GM12878 (cell line): ENCODE data around the gene BNIP5. TPM values are rescaled to one million over a fixed set of nuclear protein-coding genes. Genes with fewer than 3 reads are reported as not detected.

Experiments
- ATAC-seq: fragments of 200-7000 bp; cut with Tn5 transposase; 3 replicates; pipeline ENCODE4 v1.9.1; 2020; ENCODE audit warnings: mild to moderate bottlenecking, moderate library complexity
- BruUV-seq: library from RNA; stranded (reverse); fragments of 400-500 nt; replicated peaks from 2 replicates; lab custom pipeline; 2021; lab: Mats Ljungman, UMichigan
- CTCF ChIA-PET: fragments of 300-600 bp; sonication (Branson Sonifier 250); formaldehyde crosslinking; extraction: SDS; loops from one replicate; lab custom pipeline; 2021; ENCODE audit warnings: inconsistent platforms; lab: Yijun Ruan, JAX
- POLR2A ChIA-PET: fragments of 350-600 bp; formaldehyde crosslinking; extraction: SDS; loops from one replicate; lab custom pipeline; 2021; ENCODE audit warnings: inconsistent platforms; lab: Charles Lee
- RAD21 ChIA-PET: fragments of 300-600 bp; sonication (Branson Sonifier 250); formaldehyde crosslinking; loops from one replicate; lab custom pipeline; 2023; ENCODE audit warnings: antibody characterized with exemption; ENCODE audit not compliant: unreplicated experiment; lab: Charles Lee
- SMC1A ChIA-PET: fragments of 300-600 bp; sonication (Branson Sonifier 250); formaldehyde crosslinking; loops from one replicate; lab custom pipeline; 2023; ENCODE audit not compliant: unreplicated experiment, uncharacterized antibody; lab: Charles Lee
- DNase-seq: peaks from one replicate; pipeline ENCODE4 v3.0.0-alpha.2; 2011; ENCODE audit warnings: low read depth, low spot score
- FAIRE-seq: peaks from 3 replicates; lab custom pipeline; 2011; peaks lifted over from hg19 to GRCh38; lab: Jason Lieb, UNC
- H2AFZ ChIP-seq: 2 replicates; pipeline ENCODE4 v1.6.0; 2011; ENCODE audit warnings: low read depth, low read length, control low read depth; ENCODE audit not compliant: control insufficient read depth
- H3K27ac ChIP-seq: 2 replicates; pipeline ENCODE4 v1.5.1; 2011; ENCODE audit warnings: control low read depth; ENCODE audit not compliant: control insufficient read depth, insufficient read depth
- H3K27me3 ChIP-seq, 2 experiments: replicated peaks in 1 of 2; 2 replicates each; pipeline versions ENCODE4 v1.6.0 to v1.6.1; 2011; ENCODE audit warnings: low read length in 1 of 2; ENCODE audit not compliant: control insufficient read depth in 2 of 2, insufficient read depth in 2 of 2
- H3K36me3 ChIP-seq, 2 experiments: 2 replicates each; pipeline ENCODE4 v1.5.1; 2011; ENCODE audit warnings: low read length in 1 of 2; ENCODE audit not compliant: control insufficient read depth in 2 of 2, insufficient read depth in 2 of 2
- H3K4me1 ChIP-seq: 2 replicates; pipeline ENCODE4 v1.6.1; 2011; ENCODE audit warnings: mild to moderate bottlenecking, low read length, moderate library complexity, mixed read lengths; ENCODE audit not compliant: control insufficient read depth, insufficient read depth
- H3K4me2 ChIP-seq: 2 replicates; pipeline ENCODE4 v1.6.0; 2011; ENCODE audit warnings: control low read depth; ENCODE audit not compliant: control insufficient read depth, insufficient read depth
- H3K4me3 ChIP-seq: fragments of 200-600 bp; sonication (generic); 2 replicates; pipeline ENCODE4 v1.5.1; 2016
- H3K79me2 ChIP-seq: 2 replicates; pipeline ENCODE4 v1.6.0; 2011; ENCODE audit warnings: low read length; ENCODE audit not compliant: control insufficient read depth, insufficient read depth
- H3K9ac ChIP-seq: 2 replicates; pipeline ENCODE4 v1.8.0; 2011; ENCODE audit warnings: low read length, control low read depth, mixed read lengths; ENCODE audit not compliant: control insufficient read depth, insufficient read depth
- H3K9me3 ChIP-seq: replicated peaks from 3 replicates; pipeline ENCODE4 v1.5.1; 2011; ENCODE audit warnings: mild to moderate bottlenecking, low read length; ENCODE audit not compliant: control insufficient read depth, insufficient read depth
- H4K20me1 ChIP-seq: 2 replicates; pipeline ENCODE4 v1.6.0; 2011; ENCODE audit not compliant: control insufficient read depth, insufficient read depth
- NR2C2 ChIP-seq: IDR thresholded peaks from 2 replicates; pipeline ENCODE4 v1.6.1; 2011; ENCODE audit warnings: borderline replicate concordance, low read depth; ENCODE audit not compliant: control insufficient read depth, insufficient read length
- RAD51 ChIP-seq: fragments of 450-650 bp; IDR thresholded peaks from 2 replicates; pipeline ENCODE4 v1.6.1; 2016; ENCODE audit warnings: moderate library complexity, mild to moderate bottlenecking, inconsistent platforms
- STAT1 ChIP-seq: fragments of 450-650 bp; conservative IDR thresholded peaks from 2 replicates; pipeline ENCODE4 v1.6.1; 2014; ENCODE audit warnings: antibody characterized with exemption, mild to moderate bottlenecking
- ZNF217 ChIP-seq: fragments of 450-650 bp; IDR thresholded peaks from 2 replicates; pipeline ENCODE4 v1.6.1; 2017; ENCODE audit warnings: antibody characterized with exemption, mild to moderate bottlenecking
- WGBS: methylation state at CpG from one replicate; pipeline ENCODE4 v1.1.6; 2016; ENCODE audit warnings: low lambda C conversion rate; ENCODE audit not compliant: insufficient replicate concordance, insufficient coverage; ENCODE audit errors: missing lambda C conversion rate; 5-methylcytosine and 5-hydroxymethylcytosine counted together
- in situ Hi-C: fragments of 300-500 bp; cut with MboI; formaldehyde crosslinking; loops from 9 replicates; pipeline ENCODE4 v1.14.3; 2018; ENCODE audit warnings: mixed read lengths
- intact Hi-C: fragments of 100-400 bp; cut with micrococcal nuclease; formaldehyde crosslinking; loops from one replicate; pipeline ENCODE4 v1.14.2; 2022; ENCODE audit not compliant: unreplicated experiment
- polyA plus RNA-seq, 11 experiments: library from polyadenylated mRNA; depleted of rRNA in 4 of 11; unstranded in 6 of 11; stranded (reverse) in 5 of 11; fragments of >200 nt; fragmentation: Nextera tagmentation in 4 of 11; fragmentation: Illumina TruSeq in 1 of 11; extraction: Ambion mirVana in 4 of 11; extraction: Trizol in 1 of 11; gene quantifications; 1 replicate in 1 of 11; 2 replicates in 10 of 11; pipeline versions ENCODE4 v1.2.1 to v1.2.3, GENCODE V29; 2011 to 2016; ENCODE audit warnings: inconsistent platforms in 2 of 11, missing spikeins in 2 of 11, low read depth in 1 of 11
- total RNA-seq, 4 experiments: library from RNA; depleted of rRNA in 3 of 4; stranded (reverse); fragments of >200 nt in 3 of 4; fragmentation: Illumina TruSeq in 1 of 4; extraction: Trizol in 1 of 4; gene quantifications; 2 replicates each; pipeline versions ENCODE4 v1.2.1 to v1.2.3, GENCODE V29; 2013 to 2021
- TF ChIP-seq, protein P1 (sequence below): fragments of 450-650 bp; conservative IDR thresholded peaks from 2 replicates; pipeline ENCODE4 v1.6.1; 2017; ENCODE audit warnings: mild to moderate bottlenecking, moderate library complexity
- TF ChIP-seq, protein P2 (sequence below): fragments of 450-650 bp; IDR thresholded peaks from 2 replicates; pipeline ENCODE4 v1.6.1; 2017; ENCODE audit warnings: mild to moderate bottlenecking, moderate library complexity
- TF ChIP-seq, protein P3 (sequence below): fragments of 450-650 bp; formaldehyde crosslinking; IDR thresholded peaks from 2 replicates; pipeline ENCODE4 v1.5.0; 2022; ENCODE audit warnings: mild to moderate bottlenecking, missing genetic modification characterization
- TF ChIP-seq, protein P4 (sequence below): IDR thresholded peaks from 2 replicates; pipeline ENCODE4 v1.6.1; 2012; ENCODE audit warnings: improper control_type of control experiment, low read depth, low read length; ENCODE audit not compliant: insufficient replicate concordance

BNIP5 gene
- total and polyA plus RNA-seq, 10 of the 15 experiments (the other 5 are each of a cell fraction or from before 2014, with no cell fraction given): 0.02 to 0.68 (median 0.05) TPM; not detected in 2

DNA sequence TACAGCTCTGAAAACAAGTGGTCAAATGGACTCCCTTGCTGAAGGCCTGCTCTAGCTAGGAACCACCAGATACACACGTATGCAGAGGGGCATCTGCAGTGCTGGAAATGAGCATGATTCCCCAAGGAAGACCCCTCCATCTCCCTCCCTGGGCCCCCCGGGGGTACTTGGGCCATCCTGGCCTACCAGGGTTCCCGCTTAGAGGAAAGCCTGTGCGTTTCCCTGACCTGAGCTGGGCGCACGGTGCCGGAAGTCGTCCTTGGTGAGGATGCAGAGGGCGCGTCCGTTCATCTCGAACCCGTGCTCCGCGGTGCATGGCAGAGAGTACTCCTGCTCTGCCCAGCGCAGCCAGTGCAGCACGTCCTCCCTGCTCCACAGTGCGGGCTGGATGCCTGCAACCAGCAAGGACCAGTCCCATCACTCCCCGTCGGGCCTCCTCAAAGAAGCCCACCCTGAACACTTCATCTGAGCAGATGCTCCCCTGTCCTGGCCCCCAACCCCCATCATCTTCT is 39.0 kb upstream of the BNIP5 start:
- RAD21 ChIA-PET: no interaction called here
- Histone ChIP-seq H3K4me2 (no peak overlapping the region), H3K27ac (no peak overlapping the region), H2AFZ (no peak overlapping the region), H3K27me3 (no peaks in the 10 kb centered on the region), H3K79me2 (no peaks in the 10 kb centered on the region), H3K4me1 (peaks cover 25% of the 10 kb centered on the region), H3K36me3 (no peaks in the 10 kb centered on the region), H3K9ac (no peak overlapping the region), H3K4me3 (no peak overlapping the region), H3K9me3 (no peaks in the 10 kb centered on the region), H4K20me1 (no peaks in the 10 kb centered on the region)
- WGBS: 81% methylated on average over 20 of the region's 20 CpGs
- in situ Hi-C loops (no loop called here), intact Hi-C loops (no loop called here)
- DNase-seq: no peak
- BruUV-seq: no TSS peak
- POLR2A ChIA-PET: no interaction called here
- FAIRE-seq: no peak
- ATAC-seq: no peak
- CTCF ChIA-PET: no interaction called here
- SMC1A ChIA-PET: no interaction called here
- TF ChIP-seq, protein P1, sequence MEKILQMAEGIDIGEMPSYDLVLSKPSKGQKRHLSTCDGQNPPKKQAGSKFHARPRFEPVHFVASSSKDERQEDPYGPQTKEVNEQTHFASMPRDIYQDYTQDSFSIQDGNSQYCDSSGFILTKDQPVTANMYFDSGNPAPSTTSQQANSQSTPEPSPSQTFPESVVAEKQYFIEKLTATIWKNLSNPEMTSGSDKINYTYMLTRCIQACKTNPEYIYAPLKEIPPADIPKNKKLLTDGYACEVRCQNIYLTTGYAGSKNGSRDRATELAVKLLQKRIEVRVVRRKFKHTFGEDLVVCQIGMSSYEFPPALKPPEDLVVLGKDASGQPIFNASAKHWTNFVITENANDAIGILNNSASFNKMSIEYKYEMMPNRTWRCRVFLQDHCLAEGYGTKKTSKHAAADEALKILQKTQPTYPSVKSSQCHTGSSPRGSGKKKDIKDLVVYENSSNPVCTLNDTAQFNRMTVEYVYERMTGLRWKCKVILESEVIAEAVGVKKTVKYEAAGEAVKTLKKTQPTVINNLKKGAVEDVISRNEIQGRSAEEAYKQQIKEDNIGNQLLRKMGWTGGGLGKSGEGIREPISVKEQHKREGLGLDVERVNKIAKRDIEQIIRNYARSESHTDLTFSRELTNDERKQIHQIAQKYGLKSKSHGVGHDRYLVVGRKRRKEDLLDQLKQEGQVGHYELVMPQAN: no peak
- TF ChIP-seq NR2C2 (no peak), RAD51 (no peak), STAT1 (no peak), ZNF217 (no peak)
- TF ChIP-seq, protein P2, sequence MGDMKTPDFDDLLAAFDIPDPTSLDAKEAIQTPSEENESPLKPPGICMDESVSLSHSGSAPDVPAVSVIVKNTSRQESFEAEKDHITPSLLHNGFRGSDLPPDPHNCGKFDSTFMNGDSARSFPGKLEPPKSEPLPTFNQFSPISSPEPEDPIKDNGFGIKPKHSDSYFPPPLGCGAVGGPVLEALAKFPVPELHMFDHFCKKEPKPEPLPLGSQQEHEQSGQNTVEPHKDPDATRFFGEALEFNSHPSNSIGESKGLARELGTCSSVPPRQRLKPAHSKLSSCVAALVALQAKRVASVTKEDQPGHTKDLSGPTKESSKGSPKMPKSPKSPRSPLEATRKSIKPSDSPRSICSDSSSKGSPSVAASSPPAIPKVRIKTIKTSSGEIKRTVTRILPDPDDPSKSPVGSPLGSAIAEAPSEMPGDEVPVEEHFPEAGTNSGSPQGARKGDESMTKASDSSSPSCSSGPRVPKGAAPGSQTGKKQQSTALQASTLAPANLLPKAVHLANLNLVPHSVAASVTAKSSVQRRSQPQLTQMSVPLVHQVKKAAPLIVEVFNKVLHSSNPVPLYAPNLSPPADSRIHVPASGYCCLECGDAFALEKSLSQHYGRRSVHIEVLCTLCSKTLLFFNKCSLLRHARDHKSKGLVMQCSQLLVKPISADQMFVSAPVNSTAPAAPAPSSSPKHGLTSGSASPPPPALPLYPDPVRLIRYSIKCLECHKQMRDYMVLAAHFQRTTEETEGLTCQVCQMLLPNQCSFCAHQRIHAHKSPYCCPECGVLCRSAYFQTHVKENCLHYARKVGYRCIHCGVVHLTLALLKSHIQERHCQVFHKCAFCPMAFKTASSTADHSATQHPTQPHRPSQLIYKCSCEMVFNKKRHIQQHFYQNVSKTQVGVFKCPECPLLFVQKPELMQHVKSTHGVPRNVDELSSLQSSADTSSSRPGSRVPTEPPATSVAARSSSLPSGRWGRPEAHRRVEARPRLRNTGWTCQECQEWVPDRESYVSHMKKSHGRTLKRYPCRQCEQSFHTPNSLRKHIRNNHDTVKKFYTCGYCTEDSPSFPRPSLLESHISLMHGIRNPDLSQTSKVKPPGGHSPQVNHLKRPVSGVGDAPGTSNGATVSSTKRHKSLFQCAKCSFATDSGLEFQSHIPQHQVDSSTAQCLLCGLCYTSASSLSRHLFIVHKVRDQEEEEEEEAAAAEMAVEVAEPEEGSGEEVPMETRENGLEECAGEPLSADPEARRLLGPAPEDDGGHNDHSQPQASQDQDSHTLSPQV: no peak
- TF ChIP-seq, protein P3, sequence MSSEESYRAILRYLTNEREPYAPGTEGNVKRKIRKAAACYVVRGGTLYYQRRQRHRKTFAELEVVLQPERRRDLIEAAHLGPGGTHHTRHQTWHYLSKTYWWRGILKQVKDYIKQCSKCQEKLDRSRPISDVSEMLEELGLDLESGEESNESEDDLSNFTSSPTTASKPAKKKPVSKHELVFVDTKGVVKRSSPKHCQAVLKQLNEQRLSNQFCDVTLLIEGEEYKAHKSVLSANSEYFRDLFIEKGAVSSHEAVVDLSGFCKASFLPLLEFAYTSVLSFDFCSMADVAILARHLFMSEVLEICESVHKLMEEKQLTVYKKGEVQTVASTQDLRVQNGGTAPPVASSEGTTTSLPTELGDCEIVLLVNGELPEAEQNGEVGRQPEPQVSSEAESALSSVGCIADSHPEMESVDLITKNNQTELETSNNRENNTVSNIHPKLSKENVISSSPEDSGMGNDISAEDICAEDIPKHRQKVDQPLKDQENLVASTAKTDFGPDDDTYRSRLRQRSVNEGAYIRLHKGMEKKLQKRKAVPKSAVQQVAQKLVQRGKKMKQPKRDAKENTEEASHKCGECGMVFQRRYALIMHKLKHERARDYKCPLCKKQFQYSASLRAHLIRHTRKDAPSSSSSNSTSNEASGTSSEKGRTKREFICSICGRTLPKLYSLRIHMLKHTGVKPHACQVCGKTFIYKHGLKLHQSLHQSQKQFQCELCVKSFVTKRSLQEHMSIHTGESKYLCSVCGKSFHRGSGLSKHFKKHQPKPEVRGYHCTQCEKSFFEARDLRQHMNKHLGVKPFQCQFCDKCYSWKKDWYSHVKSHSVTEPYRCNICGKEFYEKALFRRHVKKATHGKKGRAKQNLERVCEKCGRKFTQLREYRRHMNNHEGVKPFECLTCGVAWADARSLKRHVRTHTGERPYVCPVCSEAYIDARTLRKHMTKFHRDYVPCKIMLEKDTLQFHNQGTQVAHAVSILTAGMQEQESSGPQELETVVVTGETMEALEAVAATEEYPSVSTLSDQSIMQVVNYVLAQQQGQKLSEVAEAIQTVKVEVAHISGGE (CRISPR knock-in tag): no peak
- TF ChIP-seq, protein P4, sequence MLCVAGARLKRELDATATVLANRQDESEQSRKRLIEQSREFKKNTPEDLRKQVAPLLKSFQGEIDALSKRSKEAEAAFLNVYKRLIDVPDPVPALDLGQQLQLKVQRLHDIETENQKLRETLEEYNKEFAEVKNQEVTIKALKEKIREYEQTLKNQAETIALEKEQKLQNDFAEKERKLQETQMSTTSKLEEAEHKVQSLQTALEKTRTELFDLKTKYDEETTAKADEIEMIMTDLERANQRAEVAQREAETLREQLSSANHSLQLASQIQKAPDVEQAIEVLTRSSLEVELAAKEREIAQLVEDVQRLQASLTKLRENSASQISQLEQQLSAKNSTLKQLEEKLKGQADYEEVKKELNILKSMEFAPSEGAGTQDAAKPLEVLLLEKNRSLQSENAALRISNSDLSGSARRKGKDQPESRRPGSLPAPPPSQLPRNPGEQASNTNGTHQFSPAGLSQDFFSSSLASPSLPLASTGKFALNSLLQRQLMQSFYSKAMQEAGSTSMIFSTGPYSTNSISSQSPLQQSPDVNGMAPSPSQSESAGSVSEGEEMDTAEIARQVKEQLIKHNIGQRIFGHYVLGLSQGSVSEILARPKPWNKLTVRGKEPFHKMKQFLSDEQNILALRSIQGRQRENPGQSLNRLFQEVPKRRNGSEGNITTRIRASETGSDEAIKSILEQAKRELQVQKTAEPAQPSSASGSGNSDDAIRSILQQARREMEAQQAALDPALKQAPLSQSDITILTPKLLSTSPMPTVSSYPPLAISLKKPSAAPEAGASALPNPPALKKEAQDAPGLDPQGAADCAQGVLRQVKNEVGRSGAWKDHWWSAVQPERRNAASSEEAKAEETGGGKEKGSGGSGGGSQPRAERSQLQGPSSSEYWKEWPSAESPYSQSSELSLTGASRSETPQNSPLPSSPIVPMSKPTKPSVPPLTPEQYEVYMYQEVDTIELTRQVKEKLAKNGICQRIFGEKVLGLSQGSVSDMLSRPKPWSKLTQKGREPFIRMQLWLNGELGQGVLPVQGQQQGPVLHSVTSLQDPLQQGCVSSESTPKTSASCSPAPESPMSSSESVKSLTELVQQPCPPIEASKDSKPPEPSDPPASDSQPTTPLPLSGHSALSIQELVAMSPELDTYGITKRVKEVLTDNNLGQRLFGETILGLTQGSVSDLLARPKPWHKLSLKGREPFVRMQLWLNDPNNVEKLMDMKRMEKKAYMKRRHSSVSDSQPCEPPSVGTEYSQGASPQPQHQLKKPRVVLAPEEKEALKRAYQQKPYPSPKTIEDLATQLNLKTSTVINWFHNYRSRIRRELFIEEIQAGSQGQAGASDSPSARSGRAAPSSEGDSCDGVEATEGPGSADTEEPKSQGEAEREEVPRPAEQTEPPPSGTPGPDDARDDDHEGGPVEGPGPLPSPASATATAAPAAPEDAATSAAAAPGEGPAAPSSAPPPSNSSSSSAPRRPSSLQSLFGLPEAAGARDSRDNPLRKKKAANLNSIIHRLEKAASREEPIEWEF: no peak
